GM12892 (cell line): ENCODE data around the gene NXPH1.

Experiments used
- POLR2A ChIP-seq: IDR thresholded peaks from 2 replicates; pipeline ENCODE4 v1.6.1; 2011; ENCODE audit warnings: low read depth, low read length, control low read depth
- TAF1 ChIP-seq: IDR thresholded peaks from 2 replicates; pipeline ENCODE4 v1.6.1; 2011; ENCODE audit warnings: low read depth, mild to moderate bottlenecking, control low read depth, low read length, borderline replicate concordance

GRCh38 chr7:8411103-8411502, 22.3 kb upstream of the NXPH1 start:
- no peak for TF ChIP-seq POLR2A
- no peak for TF ChIP-seq TAF1
